Measurements from ENCODE around the gene RBM4B. TPM values are rescaled to one million over a fixed set of nuclear protein-coding genes. Genes with fewer than 3 reads are reported as not detected.

The RBM4B gene
- total and polyA plus RNA-seq, 7 donors, result 3.6 to 12.8 (median 10.0) TPM

DNA sequence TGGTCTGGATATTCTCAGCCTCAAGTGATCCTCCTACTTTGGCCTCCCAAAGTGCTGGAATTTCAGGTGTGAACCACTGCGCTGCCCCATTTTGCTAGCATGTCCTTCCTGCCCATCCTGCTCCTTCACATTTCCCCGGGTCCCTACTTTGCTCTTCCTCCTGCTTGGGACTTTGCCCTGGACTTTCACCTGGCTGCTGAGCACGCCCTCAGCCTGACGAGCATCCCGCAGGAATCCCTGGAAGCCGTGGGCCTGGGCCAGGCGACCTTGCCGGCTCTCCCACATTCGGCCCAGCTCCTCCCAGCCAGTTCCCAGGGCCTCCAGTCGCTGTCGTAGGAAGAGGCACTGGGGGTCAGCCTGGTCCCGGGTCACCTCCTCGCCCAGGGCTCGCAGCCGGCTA lies 22.6 kb upstream of the RBM4B start:
- Histone ChIP-seq H3K9me3 (no peaks in the 10 kb centered on the region), H3K36me3 (ENCODE audit: insufficient read depth in 1 of 2, low read depth in 1 of 2) (no peaks in the 10 kb centered on the region), H3K27ac (no peak overlapping the region), H3K4me3 (no peak overlapping the region), H3K27me3 (ENCODE audit: insufficient read depth in 3 of 3, low read length in 2 of 3) (no peaks in the 10 kb centered on the region), H3K4me1 (no peaks in the 10 kb centered on the region)
- DNase-seq (no peak), ATAC-seq (no peak)
- intact Hi-C loops (cut with DNase I), result no loop called here
- TF ChIP-seq, protein P1, sequence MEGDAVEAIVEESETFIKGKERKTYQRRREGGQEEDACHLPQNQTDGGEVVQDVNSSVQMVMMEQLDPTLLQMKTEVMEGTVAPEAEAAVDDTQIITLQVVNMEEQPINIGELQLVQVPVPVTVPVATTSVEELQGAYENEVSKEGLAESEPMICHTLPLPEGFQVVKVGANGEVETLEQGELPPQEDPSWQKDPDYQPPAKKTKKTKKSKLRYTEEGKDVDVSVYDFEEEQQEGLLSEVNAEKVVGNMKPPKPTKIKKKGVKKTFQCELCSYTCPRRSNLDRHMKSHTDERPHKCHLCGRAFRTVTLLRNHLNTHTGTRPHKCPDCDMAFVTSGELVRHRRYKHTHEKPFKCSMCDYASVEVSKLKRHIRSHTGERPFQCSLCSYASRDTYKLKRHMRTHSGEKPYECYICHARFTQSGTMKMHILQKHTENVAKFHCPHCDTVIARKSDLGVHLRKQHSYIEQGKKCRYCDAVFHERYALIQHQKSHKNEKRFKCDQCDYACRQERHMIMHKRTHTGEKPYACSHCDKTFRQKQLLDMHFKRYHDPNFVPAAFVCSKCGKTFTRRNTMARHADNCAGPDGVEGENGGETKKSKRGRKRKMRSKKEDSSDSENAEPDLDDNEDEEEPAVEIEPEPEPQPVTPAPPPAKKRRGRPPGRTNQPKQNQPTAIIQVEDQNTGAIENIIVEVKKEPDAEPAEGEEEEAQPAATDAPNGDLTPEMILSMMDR (IDR thresholded peaks at IDR 0.05), result no peak
- 95 to 96% (median 95%) methylated on average over 15 of the region's 15 CpGs for WGBS, 3 donors

DNA sequence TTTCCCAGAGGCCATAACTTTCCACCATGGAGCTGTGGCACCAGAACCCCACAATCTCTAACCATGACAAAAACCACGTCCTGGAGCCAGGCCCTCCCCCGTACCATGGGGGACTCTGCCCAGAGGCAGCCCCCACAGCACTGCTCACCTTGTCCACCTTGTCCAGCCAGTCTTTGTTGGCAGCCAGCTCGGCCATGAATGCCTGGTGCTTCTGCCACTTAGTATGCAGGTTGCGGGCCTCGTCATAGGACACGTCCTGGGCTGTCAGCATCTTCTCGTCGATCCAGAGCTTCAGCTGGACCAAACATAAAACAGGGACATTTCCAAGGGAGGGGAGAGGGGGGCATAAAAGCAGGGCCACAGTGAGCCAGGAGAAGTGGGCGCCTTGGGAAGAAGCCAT lies 20.8 kb upstream of the RBM4B start:
- Histone ChIP-seq H3K27ac (no peak overlapping the region), H3K27me3 (ENCODE audit: insufficient read depth in 3 of 3, low read length in 2 of 3) (no peaks in the 10 kb centered on the region), H3K36me3 (ENCODE audit: insufficient read depth in 1 of 2, low read depth in 1 of 2) (no peaks in the 10 kb centered on the region), H3K4me1 (no peaks in the 10 kb centered on the region), H3K4me3 (no peak overlapping the region), H3K9me3 (no peaks in the 10 kb centered on the region)
- no peak for ATAC-seq
- WGBS, 3 donors, result 87 to 91% (median 90%) methylated on average over 9 of the region's 9 CpGs
- peak in 1 of 2 donors; percentile 13 for DNase-seq
- intact Hi-C loops (cut with DNase I), result no loop called here
- TF ChIP-seq, protein P1 (IDR thresholded peaks at IDR 0.05), result no peak

DNA sequence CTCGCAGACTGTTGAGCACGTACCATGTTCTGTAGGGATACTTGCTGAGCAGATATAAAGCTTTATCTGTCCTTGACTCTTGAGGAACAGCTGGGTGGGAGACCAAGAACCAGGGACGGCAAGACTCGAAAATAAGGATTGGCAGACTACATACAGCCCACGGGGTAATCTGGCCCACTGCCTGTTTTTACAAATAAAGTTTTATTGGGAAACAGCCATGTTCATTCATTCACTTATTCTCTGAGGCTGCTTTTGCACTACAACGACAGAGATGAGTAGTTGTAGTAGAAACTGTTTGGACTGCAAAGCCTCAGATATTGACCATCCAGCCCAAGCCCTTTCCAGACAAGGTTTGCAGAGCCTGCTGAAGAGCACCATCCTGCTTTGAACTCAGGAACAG lies 20.3 kb upstream of the RBM4B start:
- 86 to 90% (median 87%) methylated on average over 6 of the region's 6 CpGs for WGBS, 3 donors
- DNase-seq (no peak), ATAC-seq (no peak)
- no peaks in the 10 kb centered on the region for H3K36me3 ChIP-seq (ENCODE audit: insufficient read depth in 1 of 2, low read depth in 1 of 2)
- no peaks in the 10 kb centered on the region for H3K4me1 ChIP-seq
- no peak overlapping the region for H3K27ac ChIP-seq
- no peaks in the 10 kb centered on the region for H3K27me3 ChIP-seq (ENCODE audit: insufficient read depth in 3 of 3, low read length in 2 of 3)
- H3K9me3 ChIP-seq, result no peaks in the 10 kb centered on the region
- no peak overlapping the region for H3K4me3 ChIP-seq
- intact Hi-C loops (cut with DNase I), result no loop called here
- TF ChIP-seq, protein P1 (IDR thresholded peaks at IDR 0.05), result no peak

DNA sequence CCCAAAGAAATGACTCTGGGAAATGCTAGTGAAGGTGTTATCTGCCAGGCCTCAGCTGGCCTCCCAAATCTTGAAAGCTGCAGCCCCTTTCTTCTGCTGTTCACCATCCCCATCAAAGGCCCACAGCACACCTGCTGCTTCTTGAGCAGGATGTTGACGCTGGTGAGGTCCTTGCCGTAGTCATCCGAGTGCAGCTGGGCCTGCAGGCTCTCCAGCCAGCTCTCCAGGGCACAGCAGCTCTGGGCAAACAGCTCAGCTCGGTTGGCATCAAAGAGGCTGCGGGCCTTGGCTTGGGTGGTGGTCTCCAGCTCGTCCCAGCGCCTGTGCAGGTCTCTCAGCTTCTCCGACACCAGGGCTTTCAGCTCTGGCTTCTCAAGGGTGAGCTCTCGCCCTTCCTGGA lies 18.5 kb upstream of the RBM4B start:
- H3K9me3 ChIP-seq, result no peaks in the 10 kb centered on the region
- DNase-seq (peak in 1 of 2 donors; percentile 36), ATAC-seq (no peak)
- no peaks in the 10 kb centered on the region for H3K27me3 ChIP-seq (ENCODE audit: insufficient read depth in 3 of 3, low read length in 2 of 3)
- H3K4me1 ChIP-seq, result no peaks in the 10 kb centered on the region
- TF ChIP-seq, protein P1 (IDR thresholded peaks at IDR 0.05), result no peak
- H3K27ac ChIP-seq, result no peak overlapping the region
- H3K4me3 ChIP-seq, result no peak overlapping the region
- intact Hi-C loops (cut with DNase I), result no loop called here
- no peaks in the 10 kb centered on the region for H3K36me3 ChIP-seq (ENCODE audit: insufficient read depth in 1 of 2, low read depth in 1 of 2)
- WGBS, 3 donors, result 85 to 89% (median 86%) methylated on average over 9 of the region's 9 CpGs

DNA sequence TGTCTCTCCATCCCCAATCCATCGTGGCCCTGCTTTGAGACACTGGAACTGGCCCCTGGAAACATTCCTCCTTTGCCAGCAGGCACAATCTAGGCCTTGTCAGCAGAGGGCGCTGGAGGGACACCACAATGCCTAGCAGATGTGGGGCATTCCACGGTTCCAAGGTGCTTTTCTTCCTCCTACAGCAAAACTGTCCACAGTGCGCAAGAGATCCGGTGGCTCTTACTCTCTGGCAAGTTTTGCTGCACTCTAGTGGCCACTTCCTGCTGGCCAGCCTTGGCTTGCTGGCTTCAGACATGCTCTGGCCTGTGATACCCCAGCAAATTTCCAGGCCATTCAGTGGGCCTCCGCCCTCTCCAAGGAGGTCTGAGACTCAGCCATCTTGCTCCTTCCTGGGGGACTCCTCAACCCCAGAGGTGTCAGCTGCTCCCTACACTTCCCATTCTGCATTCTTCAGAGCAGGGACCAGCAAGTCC lies 17.1 kb upstream of the RBM4B start:
- Histone ChIP-seq H3K27ac (no peak overlapping the region), H3K27me3 (ENCODE audit: insufficient read depth in 3 of 3, low read length in 2 of 3) (no peaks in the 10 kb centered on the region), H3K4me3 (no peak overlapping the region), H3K36me3 (ENCODE audit: insufficient read depth in 1 of 2, low read depth in 1 of 2) (no peaks in the 10 kb centered on the region), H3K4me1 (no peaks in the 10 kb centered on the region), H3K9me3 (no peaks in the 10 kb centered on the region)
- 16 to 17% (median 17%) methylated on average over 6 of the region's 6 CpGs for WGBS, 3 donors
- DNase-seq (peak; percentile 84 to 91), ATAC-seq (peak; percentile 88 to 94 (median 93))
- intact Hi-C loops (cut with DNase I), result loop anchor here (1.0 to 5.0 kb wide), 3 partner anchors 140 to 188 kb away; no protein-coding TSS in a partner anchor
- TF ChIP-seq, protein P1 (IDR thresholded peaks at IDR 0.05), result peak; percentile 90

Data from psoas muscle (tissue), 8 donors.